Fibroblast of pulmonary artery (primary cell): Measurements from ENCODE around the gene ING3.

Experiments used
- DNase-seq: peaks from one replicate; pipeline ENCODE4 v3.0.0-alpha.2; 2010; ENCODE audit warnings: low read depth
- H3K4me3 ChIP-seq: replicated peaks from 2 replicates; pipeline ENCODE4 v1.5.1; 2011; ENCODE audit warnings: low read depth, mild to moderate bottlenecking, control low read depth, low read length, moderate library complexity
- CTCF ChIP-seq: IDR thresholded peaks from 2 replicates; pipeline ENCODE4 v1.5.1; 2011; ENCODE audit warnings: mild to moderate bottlenecking, control low read depth, low read length, inconsistent platforms; ENCODE audit errors: missing control alignments

ING3 gene

GRCh38 chr7:120961638-120962173, 11.1 kb downstream of the ING3 start:
- no peak overlapping the region for H3K4me3 ChIP-seq
- no peak for TF ChIP-seq CTCF
- no peak for DNase-seq

- no peak for DNase-seq
- H3K4me3 ChIP-seq, result no peak overlapping the region
- TF ChIP-seq CTCF, result no peak
These were observed 13.5 kb downstream of the ING3 start for GRCh38 chr7:120964088-120964487.

- no peak for TF ChIP-seq CTCF
- H3K4me3 ChIP-seq, result no peak overlapping the region
- no peak for DNase-seq
These were observed 16.4 kb downstream of the ING3 start for GRCh38 chr7:120966961-120967360.

DNA sequence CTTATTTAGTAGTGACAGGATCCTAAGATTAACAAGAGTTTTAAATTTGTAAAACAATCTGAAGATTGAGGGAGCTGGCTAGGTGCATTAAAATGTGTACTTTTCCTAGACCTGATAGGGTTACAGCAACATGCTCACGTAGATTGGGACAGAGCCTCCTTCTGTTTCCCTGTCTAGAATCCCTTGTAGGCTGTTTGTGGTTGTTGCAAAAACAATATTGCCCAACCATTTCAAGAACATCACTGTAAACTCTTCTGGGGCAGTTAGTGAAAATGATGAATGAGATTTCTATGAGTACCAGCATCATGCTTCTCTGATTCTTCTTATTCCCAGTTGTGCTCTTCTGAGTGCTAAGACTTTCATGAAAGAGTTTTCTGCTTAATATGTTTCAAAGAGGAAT, 23.3 kb downstream of the ING3 start:
- no peak for DNase-seq

GRCh38 chr7:120979765-120980499, 29.4 kb downstream of the ING3 start:
- TF ChIP-seq CTCF, result no peak

More for the DNA sequence above, 23.3 kb downstream of the ING3 start:
- no peak for TF ChIP-seq CTCF
- no peak overlapping the region for H3K4me3 ChIP-seq

DNA sequence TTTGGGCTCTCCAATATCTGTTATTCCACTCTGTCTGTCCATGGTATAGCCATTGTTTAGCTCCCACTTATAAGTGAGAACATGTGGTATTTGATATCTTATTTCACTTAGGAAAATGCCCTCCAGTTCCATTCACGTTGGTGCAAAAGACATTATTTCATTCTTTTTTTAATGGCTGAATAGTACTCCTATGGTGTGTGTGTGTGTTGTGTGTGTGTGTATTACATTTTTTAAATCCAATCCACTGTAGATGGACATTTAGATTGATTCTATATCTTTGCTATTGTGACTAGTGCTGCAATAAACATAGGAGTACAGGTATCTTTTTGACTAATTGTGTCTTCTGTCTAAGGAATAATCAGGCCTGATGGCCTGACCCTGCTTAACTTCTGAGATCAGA, 30.5 kb downstream of the ING3 start:
- H3K4me3 ChIP-seq, result no peak overlapping the region
- TF ChIP-seq CTCF, result no peak
- DNase-seq, result no peak

More at GRCh38 chr7:120979765-120980499, 29.4 kb downstream of the ING3 start:
- DNase-seq, result no peak
- no peak overlapping the region for H3K4me3 ChIP-seq
